Smooth muscle cell (in vitro differentiated cells): ENCODE data around the gene GALK2. TPM values are rescaled to one million over a fixed set of nuclear protein-coding genes. Genes with fewer than 3 reads are reported as not detected.
A peak's percentile ranks its signal among the peaks of the same experiment; 100 is the strongest.

Experiments used
- DNase-seq: peaks from one replicate; lab custom pipeline; 2025; ENCODE audit not compliant: unreplicated experiment; lab: John Stamatoyannopoulos, UW
- H2AFZ ChIP-seq: fragments of 200-600 bp; sonication (generic); 2 replicates; pipeline ENCODE4 v1.6.0; 2016; ENCODE audit warnings: antibody characterized with exemption, low read depth, mild to moderate bottlenecking
- H3F3A ChIP-seq: fragments of 200-600 bp; sonication (generic); 2 replicates; pipeline ENCODE4 v1.6.0; 2017; ENCODE audit warnings: antibody characterized with exemption, low read depth
- H3K27ac ChIP-seq: fragments of 200-600 bp; sonication (generic); 2 replicates; pipeline ENCODE4 v1.5.1; 2016; ENCODE audit warnings: low read depth, mild to moderate bottlenecking
- H3K27me3 ChIP-seq: fragments of 200-600 bp; sonication (generic); 2 replicates; pipeline ENCODE4 v1.6.1; 2016; ENCODE audit warnings: low read depth, mild to moderate bottlenecking
- H3K36me3 ChIP-seq: fragments of 200-600 bp; sonication (generic); 2 replicates; pipeline ENCODE4 v1.5.1; 2016; ENCODE audit warnings: low read depth
- H3K4me1 ChIP-seq: fragments of 200-600 bp; sonication (generic); 2 replicates; pipeline ENCODE4 v1.5.1; 2016; ENCODE audit warnings: low read depth
- H3K4me2 ChIP-seq: fragments of 200-600 bp; sonication (generic); 2 replicates; pipeline ENCODE4 v1.6.0; 2016; ENCODE audit warnings: mild to moderate bottlenecking
- H3K4me3 ChIP-seq: fragments of 200-600 bp; sonication (generic); 2 replicates; pipeline ENCODE4 v1.5.1; 2016; ENCODE audit warnings: mild to moderate bottlenecking
- H3K79me2 ChIP-seq: fragments of 200-600 bp; sonication (generic); 2 replicates; pipeline ENCODE4 v1.6.0; 2016; ENCODE audit warnings: low read depth, mild to moderate bottlenecking
- H3K9ac ChIP-seq: fragments of 200-600 bp; sonication (generic); 2 replicates; pipeline ENCODE4 v1.6.0; 2016; ENCODE audit warnings: low read depth
- H3K9me3 ChIP-seq: fragments of 200-600 bp; sonication (generic); replicated peaks from 2 replicates; pipeline ENCODE4 v1.5.1; 2016; ENCODE audit warnings: low read depth
- H4K20me1 ChIP-seq: fragments of 200-600 bp; sonication (generic); 2 replicates; pipeline ENCODE4 v1.6.0; 2016; ENCODE audit warnings: low read depth
- CTCF ChIP-seq: fragments of 200-600 bp; sonication (generic); IDR thresholded peaks from 2 replicates; pipeline ENCODE4 v1.5.1; 2017; ENCODE audit warnings: borderline replicate concordance, mild to moderate bottlenecking, antibody characterized with exemption; ENCODE audit not compliant: insufficient read depth, poor library complexity, severe bottlenecking
- WGBS: methylation state at CpG from one replicate; pipeline ENCODE4 v1.1.7; 2016; ENCODE audit warnings: low lambda C conversion rate; 5-methylcytosine and 5-hydroxymethylcytosine counted together
- polyA plus RNA-seq: library from polyadenylated mRNA; unstranded; fragments of >200 nt; fragmentation: Nextera tagmentation; extraction: Ambion mirVana; gene quantifications from 2 replicates; pipeline ENCODE4 v1.2.1, GENCODE V29; 2016
- total RNA-seq: library from RNA; depleted of rRNA; stranded (reverse); fragments of >200 nt; gene quantifications from 2 replicates; pipeline ENCODE4 v1.2.3, GENCODE V29; 2014

The GALK2 gene
- total and polyA plus RNA-seq, 2 experiments from 2014 or later: 24.4 to 33.4 TPM

GRCh38 chr15:49361370-49361769, 191.3 kb downstream of the GALK2 start:
- 94% methylated on average over 3 of the region's 3 CpGs for WGBS
- no peak for DNase-seq
- Histone ChIP-seq H3K9me3 (no peaks in the 10 kb centered on the region), H3K36me3 (no peaks in the 10 kb centered on the region), H3K27me3 (no peaks in the 10 kb centered on the region), H3K79me2 (no peaks in the 10 kb centered on the region), H4K20me1 (no peaks in the 10 kb centered on the region), H3K4me3 (no peak overlapping the region), H3K4me2 (no peak overlapping the region), H3F3A (no peaks in the 10 kb centered on the region), H3K4me1 (no peaks in the 10 kb centered on the region), H3K9ac (no peak overlapping the region), H3K27ac (no peak overlapping the region), H2AFZ (no peak overlapping the region)
- no peak for TF ChIP-seq CTCF

DNA sequence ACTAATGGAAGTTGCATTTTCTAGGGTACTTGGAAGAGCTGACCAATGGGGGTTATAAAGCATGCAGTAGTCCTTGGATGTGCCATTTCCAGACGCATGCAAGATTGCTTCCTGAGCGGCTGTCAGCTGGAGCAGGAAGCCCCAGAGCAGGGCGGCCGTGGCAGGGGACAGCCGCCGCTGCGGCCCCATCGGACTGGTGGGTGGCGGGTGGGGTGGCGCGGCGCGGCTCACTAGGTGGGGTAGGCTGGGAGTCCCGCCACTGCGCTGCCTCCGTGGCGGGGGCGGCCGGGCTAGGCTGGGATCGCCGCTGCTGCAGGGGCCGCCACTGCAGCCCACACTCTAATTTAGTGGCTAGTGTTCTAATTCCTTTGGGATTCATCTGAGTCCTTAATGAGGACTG, 196.4 kb downstream of the GALK2 start:
- H3K9ac ChIP-seq: no peak overlapping the region
- H3F3A ChIP-seq: no peaks in the 10 kb centered on the region
- no peak overlapping the region for H3K27ac ChIP-seq
- H3K79me2 ChIP-seq: no peaks in the 10 kb centered on the region
- H3K4me2 ChIP-seq: no peak overlapping the region
- H3K4me1 ChIP-seq: no peaks in the 10 kb centered on the region
- no peak overlapping the region for H2AFZ ChIP-seq
- no peak for DNase-seq
- no peaks in the 10 kb centered on the region for H3K27me3 ChIP-seq
- H3K4me3 ChIP-seq: no peak overlapping the region
- no peak for TF ChIP-seq CTCF
- 97% methylated on average over 20 of the region's 22 CpGs for WGBS
- H3K9me3 ChIP-seq: no peaks in the 10 kb centered on the region
- no peaks in the 10 kb centered on the region for H3K36me3 ChIP-seq
- no peaks in the 10 kb centered on the region for H4K20me1 ChIP-seq

DNA sequence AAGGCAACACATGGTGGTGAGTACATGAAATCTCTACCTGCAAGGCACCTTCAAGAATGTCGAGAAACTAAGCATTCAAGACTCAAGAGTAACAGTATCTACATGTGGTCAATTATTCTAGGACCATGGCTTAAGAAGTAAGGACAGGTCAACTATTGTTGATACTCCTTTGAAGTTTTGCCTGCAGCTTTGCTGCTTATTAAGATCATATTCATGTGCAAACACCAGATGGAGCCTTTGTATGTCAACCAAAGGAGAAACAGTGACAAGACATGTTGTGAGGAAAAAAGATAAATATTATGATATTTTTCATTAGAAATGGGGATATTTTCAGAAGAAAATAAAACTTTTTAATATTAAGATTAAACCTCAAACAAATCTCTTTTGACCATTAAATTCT, 200.7 kb downstream of the GALK2 start:
- WGBS: 100% methylated on average over 1 of the region's 1 CpG
- no peaks in the 10 kb centered on the region for H3K4me1 ChIP-seq
- no peak overlapping the region for H3K9ac ChIP-seq
- no peak overlapping the region for H3K4me3 ChIP-seq
- no peak overlapping the region for H3K27ac ChIP-seq
- no peaks in the 10 kb centered on the region for H4K20me1 ChIP-seq
- DNase-seq: no peak
- H2AFZ ChIP-seq: no peak overlapping the region
- TF ChIP-seq CTCF: peak; percentile 12
- H3K9me3 ChIP-seq: no peaks in the 10 kb centered on the region
- no peaks in the 10 kb centered on the region for H3K79me2 ChIP-seq
- H3F3A ChIP-seq: no peaks in the 10 kb centered on the region
- H3K36me3 ChIP-seq: no peaks in the 10 kb centered on the region
- H3K4me2 ChIP-seq: no peak overlapping the region
- no peaks in the 10 kb centered on the region for H3K27me3 ChIP-seq

GRCh38 chr15:49372366-49372765, 202.3 kb downstream of the GALK2 start:
- no peaks in the 10 kb centered on the region for H3K27me3 ChIP-seq
- WGBS: 50% methylated on average over 1 of the region's 1 CpG

More at GRCh38 chr15:49372366-49372765, 202.3 kb downstream of the GALK2 start:
- Histone ChIP-seq H3K4me1 (no peaks in the 10 kb centered on the region), H3K36me3 (no peaks in the 10 kb centered on the region), H3K4me2 (no peak overlapping the region), H3K9me3 (no peaks in the 10 kb centered on the region), H3K9ac (no peak overlapping the region), H3K27ac (no peak overlapping the region), H4K20me1 (no peaks in the 10 kb centered on the region), H3K4me3 (no peak overlapping the region), H2AFZ (no peak overlapping the region), H3K79me2 (no peaks in the 10 kb centered on the region), H3F3A (no peaks in the 10 kb centered on the region)
- DNase-seq: no peak
- no peak for TF ChIP-seq CTCF
